K562 (cell line): Measurements from ENCODE around the gene DAG1. TPM values are rescaled to one million over a fixed set of nuclear protein-coding genes. Genes with fewer than 3 reads are reported as not detected.

Experiments
- ATAC-seq: fragments of 200-7000 bp; cut with Tn5 transposase; 3 replicates; pipeline ENCODE4 v1.9.1; 2020; ENCODE audit warnings: moderate library complexity
- BruUV-seq: library from RNA; stranded (reverse); fragments of 400-500 nt; replicated peaks from 2 replicates; lab custom pipeline; 2021; lab: Mats Ljungman, UMichigan
- CTCF ChIA-PET: fragments of 300-600 bp; formaldehyde crosslinking; extraction: SDS; loops from one replicate; lab custom pipeline; 2021; ENCODE audit warnings: low intra/inter-chr PET ratio; lab: Yijun Ruan, JAX
- POLR2A ChIA-PET: fragments of 300-600, 350-650 bp; sonication (Branson Sonifier 250); formaldehyde crosslinking; extraction: SDS; loops from one replicate; lab custom pipeline; 2021; ENCODE audit warnings: antibody characterized with exemption, inconsistent platforms; lab: Yijun Ruan, JAX
- DNase-seq, 4 experiments: peaks; one replicate each; pipeline versions ENCODE4 v3.0.0 to v3.0.0-alpha.2; 2011 to 2018; ENCODE audit warnings: low spot score in 3 of 4, mixed read lengths in 3 of 4; ENCODE audit errors: extremely low read depth in 1 of 4
- FAIRE-seq: peaks from 2 replicates; lab custom pipeline; 2011; peaks lifted over from hg19 to GRCh38; lab: Jason Lieb, UNC
- H2AFZ ChIP-seq: 2 replicates; pipeline ENCODE4 v1.6.0; 2011; ENCODE audit warnings: low read depth, low read length, control low read depth, inconsistent platforms
- H3K27ac ChIP-seq: fragments of 200-600 bp; 3 replicates; pipeline ENCODE4 v1.8.0; 2011; ENCODE audit warnings: low read depth, mild to moderate bottlenecking, control low read depth, inconsistent platforms, low read length, moderate library complexity, mixed read lengths; ENCODE audit errors: extremely low read depth
- H3K27me3 ChIP-seq, 2 experiments: fragments of 300-600 bp in 1 of 2; 2 replicates in 1 of 2; 3 replicates in 1 of 2; pipeline versions ENCODE4 v1.6.0 to v1.8.0; 2011; ENCODE audit warnings: inconsistent platforms in 2 of 2, low read length in 2 of 2, mild to moderate bottlenecking in 1 of 2, mixed read lengths in 1 of 2, moderate library complexity in 1 of 2; ENCODE audit not compliant: control insufficient read depth in 2 of 2, insufficient read depth in 2 of 2
- H3K36me3 ChIP-seq: fragments of 300-600 bp; 3 replicates; pipeline ENCODE4 v1.8.0; 2011; ENCODE audit warnings: mild to moderate bottlenecking, low read length, inconsistent platforms; ENCODE audit not compliant: control insufficient read depth, insufficient read depth
- H3K4me1 ChIP-seq, 2 experiments: fragments of 200-600 bp in 1 of 2; replicated peaks in 1 of 2; 2 replicates in 1 of 2; 3 replicates in 1 of 2; pipeline versions ENCODE4 v1.5.1 to v1.8.0; 2011; ENCODE audit warnings: inconsistent platforms in 2 of 2, low read length in 2 of 2, mild to moderate bottlenecking in 1 of 2, mixed read lengths in 1 of 2, moderate library complexity in 1 of 2; ENCODE audit not compliant: control insufficient read depth in 2 of 2, insufficient read depth in 2 of 2
- H3K4me2 ChIP-seq: 2 replicates; pipeline ENCODE4 v1.6.1; 2011; ENCODE audit warnings: low read length, control low read depth, inconsistent platforms, mixed read lengths; ENCODE audit not compliant: insufficient read depth
- H3K4me3 ChIP-seq: fragments of 200-600 bp; sonication (generic), shearing (Covaris generic); 2 replicates; pipeline ENCODE4 v1.5.1; 2016; ENCODE audit warnings: control low read depth, inconsistent platforms
- H3K79me2 ChIP-seq: fragments of 200-600 bp; 3 replicates; pipeline ENCODE4 v1.8.0; 2011; ENCODE audit warnings: low read length, inconsistent platforms; ENCODE audit not compliant: control insufficient read depth, insufficient read depth
- H3K9ac ChIP-seq, 2 experiments: 2 replicates each; pipeline versions ENCODE4 v1.6.0 to v1.6.1; 2011; ENCODE audit warnings: low read depth in 2 of 2, low read length in 2 of 2, control low read depth in 1 of 2, inconsistent platforms in 1 of 2, mild to moderate bottlenecking in 1 of 2, mixed read lengths in 1 of 2; ENCODE audit not compliant: insufficient read depth in 1 of 2
- H3K9me1 ChIP-seq: one replicate; pipeline ENCODE4 v1.6.0; 2011; ENCODE audit warnings: inconsistent platforms, mild to moderate bottlenecking, low read length, moderate library complexity; ENCODE audit not compliant: control insufficient read depth, insufficient read depth
- H3K9me3 ChIP-seq: replicated peaks from 2 replicates; pipeline ENCODE4 v1.5.1; 2011; ENCODE audit warnings: low read depth, low read length, inconsistent platforms; ENCODE audit not compliant: control insufficient read depth, insufficient read depth
- H4K20me1 ChIP-seq: replicated peaks from 2 replicates; pipeline ENCODE4 v1.6.1; 2011; ENCODE audit warnings: low read length, inconsistent platforms, mixed read lengths; ENCODE audit not compliant: control insufficient read depth, insufficient read depth
- ARID1B ChIP-seq: fragments of 450-650 bp; IDR thresholded peaks from 2 replicates; pipeline ENCODE4 v1.6.1; 2016; ENCODE audit warnings: antibody characterized with exemption, mild to moderate bottlenecking, inconsistent platforms
- CBFA2T2 ChIP-seq: fragments of 450-650 bp; conservative IDR thresholded peaks from 2 replicates; pipeline ENCODE4 v1.6.1; 2017; ENCODE audit warnings: mild to moderate bottlenecking
- CTCF ChIP-seq, 3 experiments: IDR thresholded peaks in 2 of 3; conservative IDR thresholded peaks in 1 of 3; 2 replicates each; pipeline ENCODE4 v1.5.1; 2011 to 2012; ENCODE audit warnings: low read length in 3 of 3, mild to moderate bottlenecking in 3 of 3, control low read depth in 2 of 3, improper control_type of control experiment in 1 of 3, inconsistent platforms in 1 of 3, low read depth in 1 of 3, mixed read lengths in 1 of 3, moderate library complexity in 1 of 3; ENCODE audit not compliant: insufficient read depth in 2 of 3
- CXXC5 ChIP-seq: fragments of 250-450 bp; sonication (Bioruptor Pico); IDR thresholded peaks from 2 replicates; pipeline ENCODE4 v1.8.0; 2022; ENCODE audit warnings: inconsistent platforms, mild to moderate bottlenecking, moderate library complexity
- DPF2 ChIP-seq: fragments of 450-650 bp; IDR thresholded peaks from 2 replicates; pipeline ENCODE4 v1.6.1; 2016
- ETV1 ChIP-seq: fragments of 450-650 bp; conservative IDR thresholded peaks from 2 replicates; pipeline ENCODE4 v1.6.1; 2016; ENCODE audit warnings: missing genetic modification characterization, control low read depth, low read depth, missing compliant biosample characterization
- FOSL1 ChIP-seq: fragments of 200-800 bp; sonication (Bioruptor generic); conservative IDR thresholded peaks from 2 replicates; pipeline ENCODE4 v1.6.1; 2016; ENCODE audit warnings: missing genetic modification characterization, missing compliant biosample characterization
- FOXJ2 ChIP-seq: fragments of 200-800 bp; sonication (Bioruptor generic); IDR thresholded peaks from 2 replicates; pipeline ENCODE4 v1.6.1; 2016; ENCODE audit warnings: missing genetic modification characterization, missing compliant biosample characterization
- HMGN3 ChIP-seq: IDR thresholded peaks from 2 replicates; pipeline ENCODE4 v1.6.1; 2011; ENCODE audit warnings: borderline replicate concordance, low read depth, mild to moderate bottlenecking, mixed read lengths, low read length; ENCODE audit not compliant: insufficient read length; ENCODE audit errors: extremely low read depth
- JUN ChIP-seq, 2 experiments: sonication (generic) in 1 of 2; formaldehyde crosslinking in 1 of 2; IDR thresholded peaks; 2 replicates each; pipeline versions ENCODE4 v1.6.1 to v1.8.0; 2012 to 2022; ENCODE audit warnings: borderline replicate concordance in 2 of 2, mild to moderate bottlenecking in 2 of 2, improper control_type of control experiment in 1 of 2, low read depth in 1 of 2, low read length in 1 of 2, missing genetic modification reagents in 1 of 2
- KLF13 ChIP-seq: fragments of 450-650 bp; IDR thresholded peaks from 2 replicates; pipeline ENCODE4 v1.6.1; 2016; ENCODE audit warnings: missing genetic modification characterization, low read depth, mild to moderate bottlenecking, missing compliant biosample characterization, moderate library complexity, borderline replicate concordance
- SRSF9 ChIP-seq: fragments of 200-400 bp; formaldehyde crosslinking; IDR thresholded peaks from 2 replicates; pipeline ENCODE4 v1.6.1; 2017; ENCODE audit warnings: low read depth, low read length, borderline replicate concordance
- TARDBP ChIP-seq: fragments of 450-650 bp; IDR thresholded peaks from 2 replicates; pipeline ENCODE4 v1.6.1; 2016
- WGBS: fragments of 100-300 bp; shearing (Covaris generic); methylation state at CpG from one replicate; pipeline ENCODE4 v1.1.6; 2016; ENCODE audit warnings: low coverage, mixed read lengths; ENCODE audit not compliant: insufficient coverage; ENCODE audit errors: missing lambda C conversion rate; 5-methylcytosine and 5-hydroxymethylcytosine counted together
- in situ Hi-C: fragments of 300-500 bp; cut with MboI; formaldehyde crosslinking; loops from 4 replicates; pipeline ENCODE4 v1.15.0; 2018; ENCODE audit warnings: inconsistent platforms, mixed read lengths
- intact Hi-C: fragments of 100-400 bp; cut with micrococcal nuclease; formaldehyde crosslinking; loops from 2 replicates; pipeline ENCODE4 v1.14.2; 2022
- polyA plus RNA-seq, 8 experiments: library from polyadenylated mRNA; depleted of rRNA in 4 of 8; stranded (reverse) in 5 of 8; unstranded in 3 of 8; fragments of >200 nt; fragmentation: Nextera tagmentation in 2 of 8; fragmentation: Illumina TruSeq in 1 of 8; extraction: Ambion mirVana in 2 of 8; extraction: Trizol in 1 of 8; gene quantifications; 2 replicates each; pipeline versions ENCODE4 v1.2.1 to v1.2.3, GENCODE V29; 2011 to 2014; ENCODE audit warnings: inconsistent platforms in 1 of 8, missing spikeins in 1 of 8
- total RNA-seq, 7 experiments: library from RNA; depleted of rRNA in 6 of 7; stranded (reverse); fragments of >200 nt in 6 of 7; fragmentation: Illumina TruSeq in 2 of 7; extraction: Trizol in 2 of 7; gene quantifications; 2 replicates each; pipeline versions ENCODE4 v1.2.1 to v1.2.3, GENCODE V29; 2011 to 2021; ENCODE audit warnings: low replicate concordance in 1 of 7
- TF ChIP-seq, protein P1 (sequence below): fragments of 450-650 bp; formaldehyde crosslinking; IDR thresholded peaks from 2 replicates; pipeline ENCODE4 v1.4.0; 2020; ENCODE audit warnings: mild to moderate bottlenecking, moderate library complexity
- TF ChIP-seq, protein P2 (sequence below): fragments of 450-650 bp; IDR thresholded peaks from 2 replicates; pipeline ENCODE4 v1.6.1; 2016

Gene DAG1
- total and polyA plus RNA-seq, 9 of the 15 experiments (the other 6 are each of a cell fraction or from before 2014, with no cell fraction given): 0.29 to 19.6 (median 8.2) TPM

DNA sequence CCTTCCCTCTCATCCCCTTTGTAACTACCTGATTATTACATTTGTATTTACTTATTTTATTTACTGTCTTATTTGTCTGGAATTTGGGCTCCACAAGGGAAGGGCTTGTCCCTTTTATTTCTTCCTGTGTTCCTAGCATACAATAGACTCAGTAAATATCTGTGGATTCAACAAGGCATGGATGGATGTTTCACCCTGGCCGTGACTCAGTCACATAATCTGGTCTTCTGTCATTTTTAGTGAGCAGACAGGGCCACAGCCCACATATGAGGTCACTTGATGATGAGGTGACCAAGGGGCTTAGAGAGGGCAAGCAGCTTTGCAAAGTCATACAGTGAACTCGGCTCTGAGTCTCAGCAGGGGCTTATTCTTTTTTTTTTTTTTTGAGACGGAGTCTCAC, 7.8 kb upstream of the DAG1 start (continued):
- TF ChIP-seq DPF2 (0 out of 2 replicates have a peak, but pooled peaks have one; percentile 34), JUN (IDR thresholded peaks at IDR 0.05; ENCODE audit: borderline replicate concordance, low read depth, low read length) (peak; percentile 55; the same call in 1 of the 2 replicates), JUN (CRISPR knock-in tag; IDR thresholded peaks at IDR 0.05; ENCODE audit: borderline replicate concordance) (no peak), FOSL1 (tag) (peak; percentile 37; the same call in 1 of the 2 replicates), SRSF9 (no peak)
- TF ChIP-seq, all 486 proteins: peak for 16

- H2AFZ ChIP-seq: peak overlapping the region; percentile 76
- 4% methylated on average over 17 of the region's 18 CpGs for WGBS
- H3K36me3 ChIP-seq: no peaks in the 10 kb centered on the region
- H3K27ac ChIP-seq: peak overlapping the region; percentile 74; the same call in 2 of the 3 replicates
- no peaks in the 10 kb centered on the region for H3K9me1 ChIP-seq
- H3K4me1 ChIP-seq: peaks cover 30 to 35% of the 10 kb centered on the region in 2 experiments
- in situ Hi-C loops (no loop called here), intact Hi-C loops (no loop called here)
- no peaks in the 10 kb centered on the region for H3K9me3 ChIP-seq
- ChIA-PET POLR2A (interaction anchor here (0.6 to 1.3 kb wide), 4 partner anchors 9 to 405 kb away, joined by 3 to 4 read pairs (median 4); no protein-coding TSS in a partner anchor), CTCF (no interaction called here)
- H3K4me2 ChIP-seq: peak overlapping the region; percentile 76
- no peaks in the 10 kb centered on the region for H4K20me1 ChIP-seq
- no peak overlapping the region for H3K4me3 ChIP-seq
- no peaks in the 10 kb centered on the region for H3K27me3 ChIP-seq
- ATAC-seq (no peak), FAIRE-seq (peak; percentile 57), DNase-seq (peak; percentile 37 to 72 (median 44))
- BruUV-seq: no TSS peak
- H3K79me2 ChIP-seq: peaks cover under 1% of the 10 kb centered on the region; the same call in 1 of the 3 replicates
- H3K9ac ChIP-seq: peak overlapping the region; percentile 17 to 81; a peak in 1 of 4 replicates
- TF ChIP-seq, protein P1, sequence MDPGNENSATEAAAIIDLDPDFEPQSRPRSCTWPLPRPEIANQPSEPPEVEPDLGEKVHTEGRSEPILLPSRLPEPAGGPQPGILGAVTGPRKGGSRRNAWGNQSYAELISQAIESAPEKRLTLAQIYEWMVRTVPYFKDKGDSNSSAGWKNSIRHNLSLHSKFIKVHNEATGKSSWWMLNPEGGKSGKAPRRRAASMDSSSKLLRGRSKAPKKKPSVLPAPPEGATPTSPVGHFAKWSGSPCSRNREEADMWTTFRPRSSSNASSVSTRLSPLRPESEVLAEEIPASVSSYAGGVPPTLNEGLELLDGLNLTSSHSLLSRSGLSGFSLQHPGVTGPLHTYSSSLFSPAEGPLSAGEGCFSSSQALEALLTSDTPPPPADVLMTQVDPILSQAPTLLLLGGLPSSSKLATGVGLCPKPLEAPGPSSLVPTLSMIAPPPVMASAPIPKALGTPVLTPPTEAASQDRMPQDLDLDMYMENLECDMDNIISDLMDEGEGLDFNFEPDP (CRISPR knock-in tag): no peak
- TF ChIP-seq, protein P2, sequence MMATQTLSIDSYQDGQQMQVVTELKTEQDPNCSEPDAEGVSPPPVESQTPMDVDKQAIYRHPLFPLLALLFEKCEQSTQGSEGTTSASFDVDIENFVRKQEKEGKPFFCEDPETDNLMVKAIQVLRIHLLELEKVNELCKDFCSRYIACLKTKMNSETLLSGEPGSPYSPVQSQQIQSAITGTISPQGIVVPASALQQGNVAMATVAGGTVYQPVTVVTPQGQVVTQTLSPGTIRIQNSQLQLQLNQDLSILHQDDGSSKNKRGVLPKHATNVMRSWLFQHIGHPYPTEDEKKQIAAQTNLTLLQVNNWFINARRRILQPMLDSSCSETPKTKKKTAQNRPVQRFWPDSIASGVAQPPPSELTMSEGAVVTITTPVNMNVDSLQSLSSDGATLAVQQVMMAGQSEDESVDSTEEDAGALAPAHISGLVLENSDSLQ: no peak
- TF ChIP-seq ARID1B (peak; percentile 82), HMGN3 (peak; percentile 26), ETV1 (tag) (no peak), CBFA2T2 (peak; percentile 67), TARDBP (no peak), FOXJ2 (tag) (no peak), CXXC5 (CRISPR knock-in tag) (0 out of 2 replicates have a peak, but pooled peaks have one; percentile 26), CTCF (IDR thresholded peaks at IDR 0.05 in 2 of 3, conservative IDR thresholded peaks at IDR 0.05 in 1 of 3; ENCODE audit: insufficient read depth in 2 of 3, low read depth in 1 of 3, low read length in 3 of 3) (no peak), KLF13 (tag) (no peak)
Measured at GRCh38 chr3:49465270-49466034, 4.6 kb upstream of the DAG1 start.
